ENCODE results near the gene KLC4. TPM values are rescaled to one million over a fixed set of nuclear protein-coding genes. Genes with fewer than 3 reads are reported as not detected.
A peak's percentile ranks its signal among the peaks of the same experiment; 100 is the strongest.

KLC4 gene
- total RNA-seq, 1 experiment from 2014 or later: 17.5 TPM

DNA sequence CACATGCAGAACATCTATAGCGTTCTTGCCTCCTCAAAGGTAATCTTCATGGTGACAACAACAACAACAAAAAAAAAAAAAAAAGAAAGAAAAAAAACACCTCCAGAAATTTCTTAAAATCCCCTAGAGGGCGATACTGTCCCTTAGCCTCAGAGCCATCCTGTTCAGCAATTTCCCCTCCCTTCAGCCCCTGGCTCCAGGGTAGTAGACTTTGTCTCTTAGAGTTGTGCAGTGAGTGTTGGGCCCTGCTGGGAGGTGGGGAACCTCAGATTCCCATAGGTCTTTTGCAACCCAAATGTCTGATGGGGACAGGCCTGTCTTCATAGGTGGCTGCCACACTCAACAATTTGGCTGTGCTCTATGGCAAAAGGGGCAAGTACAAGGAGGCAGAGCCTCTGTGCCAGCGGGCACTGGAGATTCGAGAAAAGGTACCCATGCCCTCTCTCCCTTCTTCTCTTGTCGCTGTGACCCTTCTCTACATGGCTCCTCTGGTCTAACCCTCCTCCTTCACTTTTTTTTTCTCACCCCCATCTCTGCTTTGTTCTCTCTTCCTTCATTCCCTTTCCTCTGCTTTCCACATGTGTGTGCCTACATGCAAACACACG lies 10.7 kb downstream of the KLC4 start:
- H3K79me2 ChIP-seq (ENCODE audit: low read length): no peaks in the 10 kb centered on the region
- H3K9me3 ChIP-seq (ENCODE audit: low read length): no peaks in the 10 kb centered on the region
- DNase-seq (peak; percentile 56), ATAC-seq (peak; percentile 67)
- ChIA-PET POLR2A (ENCODE audit: unreplicated experiment) (no interaction called here), CTCF (no interaction called here)
- H3K36me3 ChIP-seq (ENCODE audit: low read depth, low read length): no peaks in the 10 kb centered on the region
- H2AFZ ChIP-seq (ENCODE audit: low read length): no peak overlapping the region
- no peaks in the 10 kb centered on the region for H3K4me1 ChIP-seq (ENCODE audit: insufficient read depth, low read length)
- no peaks in the 10 kb centered on the region for H3K27me3 ChIP-seq (ENCODE audit: low read length)
- intact Hi-C loops (cut with micrococcal nuclease): loop anchor here (1.0 kb wide), 2 partner anchors 59 to 73 kb away; no protein-coding TSS in a partner anchor
- H3F3A ChIP-seq (ENCODE audit: low read length, unreplicated experiment): no peaks in the 10 kb centered on the region
- no peak overlapping the region for H3K4me2 ChIP-seq (ENCODE audit: low read length)
- no peak overlapping the region for H3K4me3 ChIP-seq (ENCODE audit: low read length)
- no peaks in the 10 kb centered on the region for H3K9me2 ChIP-seq (replicated peaks; ENCODE audit: low read length)
- no peak overlapping the region for H3K27ac ChIP-seq (ENCODE audit: low read length)
- no peaks in the 10 kb centered on the region for H4K20me1 ChIP-seq (ENCODE audit: low read length)
- BruUV-seq (replicated peaks): no TSS peak
- TF ChIP-seq, protein P1, sequence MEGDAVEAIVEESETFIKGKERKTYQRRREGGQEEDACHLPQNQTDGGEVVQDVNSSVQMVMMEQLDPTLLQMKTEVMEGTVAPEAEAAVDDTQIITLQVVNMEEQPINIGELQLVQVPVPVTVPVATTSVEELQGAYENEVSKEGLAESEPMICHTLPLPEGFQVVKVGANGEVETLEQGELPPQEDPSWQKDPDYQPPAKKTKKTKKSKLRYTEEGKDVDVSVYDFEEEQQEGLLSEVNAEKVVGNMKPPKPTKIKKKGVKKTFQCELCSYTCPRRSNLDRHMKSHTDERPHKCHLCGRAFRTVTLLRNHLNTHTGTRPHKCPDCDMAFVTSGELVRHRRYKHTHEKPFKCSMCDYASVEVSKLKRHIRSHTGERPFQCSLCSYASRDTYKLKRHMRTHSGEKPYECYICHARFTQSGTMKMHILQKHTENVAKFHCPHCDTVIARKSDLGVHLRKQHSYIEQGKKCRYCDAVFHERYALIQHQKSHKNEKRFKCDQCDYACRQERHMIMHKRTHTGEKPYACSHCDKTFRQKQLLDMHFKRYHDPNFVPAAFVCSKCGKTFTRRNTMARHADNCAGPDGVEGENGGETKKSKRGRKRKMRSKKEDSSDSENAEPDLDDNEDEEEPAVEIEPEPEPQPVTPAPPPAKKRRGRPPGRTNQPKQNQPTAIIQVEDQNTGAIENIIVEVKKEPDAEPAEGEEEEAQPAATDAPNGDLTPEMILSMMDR (conservative IDR thresholded peaks at IDR 0.05; ENCODE audit: low read depth, low read length): peak; percentile 76
- TF ChIP-seq EZH2phosphoT487 (IDR thresholded peaks at IDR 0.05; ENCODE audit: borderline replicate concordance, low read length): no peak
- no peak overlapping the region for H3K9ac ChIP-seq (ENCODE audit: low read length)

DNA sequence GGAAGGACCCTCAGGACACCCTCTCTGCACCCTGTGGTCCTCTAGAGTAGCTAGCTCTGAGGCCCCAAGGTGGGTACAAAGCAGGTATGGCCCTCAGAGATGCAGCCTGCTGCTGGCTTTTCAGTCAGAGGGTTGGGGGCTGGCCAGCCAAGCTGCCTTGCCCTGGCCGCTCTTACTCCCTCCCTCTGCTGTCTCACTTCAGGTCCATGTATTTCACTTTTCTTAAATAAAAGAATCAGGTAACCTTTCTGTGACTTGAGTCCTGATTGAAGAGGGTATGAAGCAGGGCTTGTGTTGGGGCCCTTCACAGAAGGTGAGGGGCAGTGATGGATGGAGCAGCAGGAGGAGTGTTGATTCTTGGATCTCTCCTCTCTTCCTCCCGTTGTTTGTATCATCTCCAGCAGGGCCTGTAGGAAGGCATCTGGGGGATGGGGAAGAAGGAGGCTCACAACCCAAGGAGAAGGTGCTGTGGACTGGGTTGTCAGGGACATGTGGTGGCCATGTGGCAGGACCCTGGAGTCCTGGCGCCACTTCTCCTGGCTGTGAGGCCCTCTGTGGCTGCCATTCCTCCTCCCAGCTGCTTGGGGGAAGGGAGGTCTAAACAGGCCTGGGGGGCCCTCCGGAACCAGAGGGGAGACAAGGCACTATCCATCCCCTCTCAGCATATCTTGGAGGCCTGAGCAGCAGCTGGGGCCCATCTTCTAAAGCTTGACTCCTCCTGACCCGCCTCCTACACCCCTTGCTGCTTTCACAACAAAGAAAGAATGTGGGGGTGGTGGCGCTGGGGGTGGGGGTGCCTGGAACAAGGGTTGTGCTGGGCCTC lies 15.6 kb downstream of the KLC4 start:
- POLR2A ChIA-PET (ENCODE audit: unreplicated experiment): no interaction called here
- DNase-seq: no peak
- TF ChIP-seq, protein P1 (conservative IDR thresholded peaks at IDR 0.05; ENCODE audit: low read depth, low read length): no peak
- TF ChIP-seq EZH2 (IDR thresholded peaks at IDR 0.05; ENCODE audit: low read length, unreplicated experiment) (no peak), EZH2phosphoT487 (IDR thresholded peaks at IDR 0.05; ENCODE audit: borderline replicate concordance, low read length) (no peak)
- Histone ChIP-seq H3K79me2 (ENCODE audit: low read length) (peaks cover 37% of the 10 kb centered on the region), H3F3A (ENCODE audit: low read length, unreplicated experiment) (no peaks in the 10 kb centered on the region), H3K4me2 (ENCODE audit: low read length) (no peak overlapping the region), H4K20me1 (ENCODE audit: low read length) (no peaks in the 10 kb centered on the region), H3K9ac (ENCODE audit: low read length) (no peak overlapping the region), H3K9me3 (ENCODE audit: low read length) (no peaks in the 10 kb centered on the region), H3K9me2 (replicated peaks; ENCODE audit: low read length) (no peaks in the 10 kb centered on the region), H3K4me3 (ENCODE audit: low read length) (no peak overlapping the region), H2AFZ (ENCODE audit: low read length) (no peak overlapping the region), H3K4me1 (ENCODE audit: insufficient read depth, low read length) (peaks cover 10% of the 10 kb centered on the region; the same call in 1 of the 2 replicates), H3K27ac (ENCODE audit: low read length) (no peak overlapping the region), H3K27me3 (ENCODE audit: low read length) (no peaks in the 10 kb centered on the region), H3K36me3 (ENCODE audit: low read depth, low read length) (no peaks in the 10 kb centered on the region)
- no peak for ATAC-seq
- no TSS peak for BruUV-seq (replicated peaks)
- CTCF ChIA-PET: no interaction called here
- intact Hi-C loops (cut with micrococcal nuclease): no loop called here

All from PC-3 (cell line).